ENCODE measurements around the gene INVS.
"Not testable (repeated sequence)": the region's sequence is repeated elsewhere in the genome, so short reads cannot be mapped to it uniquely, and the experiment has no call there.

The INVS gene, protein sequence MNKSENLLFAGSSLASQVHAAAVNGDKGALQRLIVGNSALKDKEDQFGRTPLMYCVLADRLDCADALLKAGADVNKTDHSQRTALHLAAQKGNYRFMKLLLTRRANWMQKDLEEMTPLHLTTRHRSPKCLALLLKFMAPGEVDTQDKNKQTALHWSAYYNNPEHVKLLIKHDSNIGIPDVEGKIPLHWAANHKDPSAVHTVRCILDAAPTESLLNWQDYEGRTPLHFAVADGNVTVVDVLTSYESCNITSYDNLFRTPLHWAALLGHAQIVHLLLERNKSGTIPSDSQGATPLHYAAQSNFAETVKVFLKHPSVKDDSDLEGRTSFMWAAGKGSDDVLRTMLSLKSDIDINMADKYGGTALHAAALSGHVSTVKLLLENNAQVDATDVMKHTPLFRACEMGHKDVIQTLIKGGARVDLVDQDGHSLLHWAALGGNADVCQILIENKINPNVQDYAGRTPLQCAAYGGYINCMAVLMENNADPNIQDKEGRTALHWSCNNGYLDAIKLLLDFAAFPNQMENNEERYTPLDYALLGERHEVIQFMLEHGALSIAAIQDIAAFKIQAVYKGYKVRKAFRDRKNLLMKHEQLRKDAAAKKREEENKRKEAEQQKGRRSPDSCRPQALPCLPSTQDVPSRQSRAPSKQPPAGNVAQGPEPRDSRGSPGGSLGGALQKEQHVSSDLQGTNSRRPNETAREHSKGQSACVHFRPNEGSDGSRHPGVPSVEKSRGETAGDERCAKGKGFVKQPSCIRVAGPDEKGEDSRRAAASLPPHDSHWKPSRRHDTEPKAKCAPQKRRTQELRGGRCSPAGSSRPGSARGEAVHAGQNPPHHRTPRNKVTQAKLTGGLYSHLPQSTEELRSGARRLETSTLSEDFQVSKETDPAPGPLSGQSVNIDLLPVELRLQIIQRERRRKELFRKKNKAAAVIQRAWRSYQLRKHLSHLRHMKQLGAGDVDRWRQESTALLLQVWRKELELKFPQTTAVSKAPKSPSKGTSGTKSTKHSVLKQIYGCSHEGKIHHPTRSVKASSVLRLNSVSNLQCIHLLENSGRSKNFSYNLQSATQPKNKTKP

DNA sequence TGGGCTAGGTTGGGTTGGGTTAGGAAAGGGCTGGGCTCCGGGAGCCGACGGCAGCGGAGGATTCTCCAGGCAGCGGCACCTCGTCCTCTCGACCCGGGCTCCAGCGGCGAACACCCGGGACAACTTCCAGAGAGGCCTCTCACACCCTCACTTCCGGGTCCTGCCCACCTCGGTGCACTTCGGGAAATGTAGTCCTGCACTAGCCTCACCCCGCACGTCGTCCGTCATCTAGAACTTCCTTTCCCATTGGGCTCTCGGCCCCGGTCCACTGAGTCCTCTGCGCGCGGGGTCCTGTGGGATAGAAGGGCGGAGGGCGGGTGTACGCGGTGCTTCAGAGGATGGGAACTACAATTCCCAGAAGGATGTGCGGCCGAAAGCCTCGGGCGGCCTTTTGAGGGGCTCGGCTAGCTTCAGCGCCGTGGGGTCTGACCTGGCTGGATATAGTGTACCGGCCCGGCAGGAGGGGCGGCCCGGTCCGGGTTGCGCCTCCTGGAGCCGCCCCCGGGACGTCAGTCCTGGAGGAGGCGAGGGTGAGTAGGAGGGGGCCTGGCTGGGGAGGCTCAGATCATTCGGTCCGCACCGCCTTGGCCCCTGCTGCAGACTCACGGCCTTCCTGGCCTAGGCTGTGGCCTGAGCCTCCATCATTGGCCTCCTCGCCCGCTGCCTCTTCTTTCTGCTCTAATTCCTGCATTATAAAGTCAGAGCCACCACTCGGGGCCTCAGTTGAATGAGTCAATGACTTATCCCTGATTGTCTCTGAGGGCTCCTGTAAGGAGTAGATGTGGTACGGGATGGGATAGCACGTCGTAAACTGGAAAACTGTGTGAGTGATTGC is at the start of gene INVS, which contains the start of gene ERP44:
INVS (plus strand) TSS at position 357 of the 835 bp plus-strand sequence. CDS start 5,279 bp downstream, outside the sequence.
ERP44 (minus strand) TSS at position 114 of the 835 bp plus-strand sequence. CDS start 160 bp downstream, outside the sequence.
- peak; percentile 96 for DNase-seq

DNA sequence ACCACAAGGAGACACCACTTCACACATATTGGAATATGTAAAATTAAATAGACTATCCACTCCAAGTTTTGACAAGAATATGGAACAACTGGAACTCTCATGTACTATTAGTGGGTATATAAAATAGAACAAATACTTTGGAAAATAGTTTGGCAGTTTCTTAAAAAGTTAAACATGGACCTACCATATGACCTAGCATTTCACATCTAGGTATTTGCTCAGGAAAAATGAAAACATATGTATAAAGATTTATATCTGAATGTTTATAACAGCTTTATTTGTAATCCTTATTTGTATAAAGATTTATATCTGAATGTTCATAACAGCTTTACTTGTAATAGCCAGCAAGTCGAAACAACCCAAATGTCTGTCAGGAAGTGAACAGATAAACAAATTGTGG is 49.5 kb upstream of the INVS start:
- DNase-seq: no peak

DNA sequence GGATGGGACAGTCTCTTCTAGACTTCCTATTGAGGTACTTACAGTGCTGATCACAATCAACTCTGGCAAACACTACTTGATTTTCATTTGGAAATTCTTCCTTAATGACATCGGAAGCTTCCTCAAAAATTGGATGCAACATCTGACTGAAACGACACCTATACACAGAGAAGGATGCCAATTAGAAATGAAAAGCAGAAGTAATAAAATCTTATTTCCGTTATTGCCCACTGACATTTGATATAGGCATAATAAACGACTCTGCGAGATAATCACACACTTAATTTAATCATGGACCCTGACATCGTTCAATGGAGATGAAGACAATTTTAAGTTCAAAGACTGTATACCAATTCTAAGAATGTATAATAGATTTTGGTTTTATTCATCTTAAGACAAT is 46.7 kb upstream of the INVS start:
- peak; percentile 47 for DNase-seq

DNA sequence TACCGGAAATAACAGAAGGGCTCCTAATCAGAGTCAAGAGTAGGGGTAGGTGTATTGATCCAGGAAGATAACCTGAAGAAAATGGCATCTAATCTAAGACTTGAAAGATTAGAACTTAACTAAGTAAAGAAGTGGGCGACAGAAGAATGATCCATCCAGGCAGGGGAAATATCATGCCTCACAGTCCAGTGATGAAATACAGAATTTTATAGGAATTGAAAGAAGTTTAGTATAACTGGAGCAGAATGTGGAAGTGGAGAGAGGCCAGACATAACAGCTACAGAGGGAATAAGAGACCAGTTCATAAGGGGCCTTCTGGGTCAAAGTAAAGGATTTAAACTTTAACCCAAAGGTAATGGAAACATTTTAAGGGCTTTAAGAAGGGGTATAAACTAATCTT is 42.5 kb upstream of the INVS start:
- DNase-seq: no peak

DNA sequence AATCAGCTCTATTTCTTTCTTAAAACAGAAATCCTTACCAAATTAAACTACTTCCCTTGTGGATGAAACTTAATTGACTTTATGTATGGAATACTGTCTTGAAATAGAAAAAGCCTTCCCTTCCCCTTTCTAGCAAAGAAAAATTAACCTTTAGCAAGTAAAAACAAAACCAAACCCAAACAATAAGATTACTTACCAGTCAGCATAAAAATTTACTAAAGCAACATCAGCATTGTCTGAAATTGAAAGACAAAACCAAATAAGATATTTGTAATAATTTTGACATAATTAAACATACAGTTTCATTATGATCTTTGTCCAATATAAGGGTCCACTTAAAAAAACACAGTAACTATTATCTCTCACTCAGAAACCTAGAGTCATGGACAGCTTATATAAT is 41.4 kb upstream of the INVS start:
- no peak for DNase-seq

DNA sequence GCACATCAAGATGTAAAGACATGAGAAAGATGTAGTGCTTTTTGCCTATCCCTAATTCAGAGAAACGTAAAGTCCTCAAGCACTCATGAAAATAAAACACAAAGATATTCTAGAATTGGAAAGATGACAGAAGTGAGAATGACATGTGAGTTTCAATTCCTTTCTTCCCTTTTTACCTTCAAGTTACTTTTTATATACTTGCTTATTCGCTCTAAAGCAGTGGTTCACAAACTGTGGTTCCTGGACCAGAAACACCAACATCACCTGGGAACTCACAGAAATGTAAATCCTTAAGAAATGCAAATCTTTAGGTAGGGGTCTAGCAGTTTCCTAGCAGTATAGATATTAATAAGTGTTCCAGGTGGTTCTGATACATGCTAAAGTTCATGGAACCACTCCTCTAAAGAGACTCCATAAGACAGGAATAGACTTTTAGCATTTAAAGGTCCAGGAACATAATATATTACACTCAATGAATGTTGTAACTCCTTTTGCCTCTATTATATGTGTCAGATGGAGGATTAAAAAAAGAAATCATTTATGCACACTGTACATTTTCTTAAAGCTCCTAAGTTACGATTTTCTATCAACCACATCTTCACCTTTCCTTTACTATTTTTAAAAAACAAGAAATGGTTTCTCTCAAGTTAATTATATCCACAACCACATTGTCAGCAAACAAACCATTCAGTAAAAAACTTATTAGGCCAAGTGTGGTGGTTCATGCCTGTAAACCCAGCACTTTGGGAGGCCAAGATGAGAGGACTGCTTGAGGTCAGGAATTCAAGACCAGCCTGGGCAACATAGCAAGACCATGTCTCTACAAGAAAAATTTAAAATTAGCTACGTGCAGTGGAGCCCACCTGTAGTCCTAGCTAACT is 40.1 kb upstream of the INVS start:
- DNase-seq: no peak

DNA sequence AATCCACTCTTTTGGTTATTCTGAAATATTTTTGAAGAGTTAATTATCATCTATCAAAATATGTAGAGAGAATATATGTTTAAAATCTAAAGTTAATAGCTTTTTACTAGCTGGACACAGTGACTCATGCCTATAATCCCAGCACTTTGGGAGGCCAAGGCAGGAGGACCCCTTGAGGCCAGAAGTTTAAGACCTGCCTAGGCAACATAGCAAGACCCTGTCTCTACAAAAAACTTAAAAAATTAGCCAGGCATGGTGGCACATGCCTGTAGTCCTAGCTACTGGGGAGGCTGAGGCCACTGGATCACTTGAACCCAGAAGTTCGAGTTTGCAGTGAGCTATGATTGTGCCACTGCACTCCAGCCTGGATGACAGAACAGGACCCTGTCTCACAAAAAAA is 36.4 kb upstream of the INVS start:
- not testable (repeated sequence) for DNase-seq

DNA sequence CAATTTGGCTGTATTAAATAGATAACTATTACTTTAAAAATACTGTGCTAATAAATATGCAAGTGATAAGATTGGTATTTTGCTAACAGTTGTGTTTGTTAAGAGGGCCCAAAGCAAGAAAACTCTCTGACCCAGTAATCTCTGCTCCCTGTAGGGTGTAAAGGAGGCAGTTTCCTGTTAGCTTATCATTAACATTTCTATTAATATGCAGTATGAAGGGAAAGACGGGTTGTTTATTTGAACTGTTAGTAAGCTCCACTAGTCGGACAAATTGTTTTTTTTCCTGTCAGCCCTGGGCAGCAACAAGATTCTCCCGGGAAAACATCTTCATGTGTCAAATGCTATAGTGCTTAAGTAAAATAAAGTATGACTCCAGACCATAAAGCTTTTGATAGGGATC is 35.9 kb upstream of the INVS start:
- DNase-seq: no peak

DNA sequence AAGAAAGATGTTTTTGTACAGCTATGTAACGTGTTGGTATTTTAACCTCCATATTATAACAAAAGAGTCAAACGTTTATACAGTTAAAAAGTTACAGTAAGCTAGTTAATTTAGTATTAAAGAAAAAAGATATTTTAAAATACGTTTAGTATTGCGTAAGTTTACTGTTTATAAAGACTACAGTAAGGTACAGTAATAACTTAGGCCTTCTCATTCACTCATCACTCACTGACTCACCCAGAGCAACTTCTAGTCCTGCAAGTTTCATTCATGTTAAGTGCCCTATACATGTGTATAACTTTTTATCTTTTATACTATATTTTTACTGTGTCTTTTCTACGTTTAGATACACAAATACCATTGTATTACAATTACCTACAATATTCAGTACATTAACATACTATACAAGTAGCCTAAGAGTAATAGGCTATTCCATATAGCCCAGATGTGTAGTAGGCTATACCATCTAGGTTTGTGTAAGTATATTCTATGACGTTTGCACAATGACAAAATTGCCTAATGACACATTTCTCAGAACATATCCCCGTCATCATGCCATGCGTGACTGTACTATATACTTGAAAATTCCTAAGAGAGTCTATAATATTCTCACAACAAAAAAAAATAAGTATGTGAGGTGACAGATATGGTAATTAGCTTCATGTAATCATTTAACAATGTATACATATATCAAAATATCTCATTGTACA is 34.0 kb upstream of the INVS start:
- no peak for DNase-seq

DNA sequence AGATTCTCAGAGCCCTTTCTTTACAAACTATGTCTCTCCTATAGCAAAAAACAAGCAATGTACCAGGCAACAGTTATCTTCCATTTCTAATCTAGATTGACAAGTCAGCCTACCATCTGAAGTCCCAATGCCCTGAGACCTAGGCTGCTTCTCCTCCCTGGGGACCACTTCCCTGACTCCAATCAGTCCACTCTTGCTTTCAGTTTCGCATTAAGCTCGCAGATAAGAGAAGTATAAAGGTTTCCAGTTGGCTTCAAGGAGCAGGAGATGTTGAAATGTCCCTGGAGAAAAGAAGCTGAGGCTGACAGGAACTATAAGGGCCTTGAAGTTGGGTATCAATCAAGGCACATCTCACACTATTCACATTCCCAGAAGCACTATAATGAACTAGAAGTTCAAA is 32.5 kb upstream of the INVS start:
- DNase-seq: peak; percentile 63

DNA sequence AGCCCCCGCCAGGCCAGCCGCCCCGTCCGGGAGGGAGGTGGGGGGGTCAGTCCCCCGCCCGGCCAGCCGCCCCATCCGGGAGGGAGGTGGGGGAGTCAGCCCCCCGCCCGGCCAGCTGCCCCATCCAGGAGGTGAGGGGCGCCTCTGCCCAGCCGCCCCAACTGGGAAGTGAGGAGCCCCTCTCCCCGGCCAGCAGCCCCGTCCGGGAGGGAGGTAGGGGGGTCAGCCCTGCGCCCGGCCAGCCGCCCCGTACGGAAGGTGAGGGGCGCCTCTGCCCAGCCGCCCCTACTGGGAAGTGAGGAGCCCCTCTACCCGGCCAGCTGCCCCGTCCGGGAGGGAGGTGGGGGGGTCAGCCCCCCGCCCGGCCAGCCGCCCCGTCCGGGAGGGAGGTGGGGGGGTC is 31.1 kb upstream of the INVS start:
- DNase-seq: not testable (repeated sequence)

DNA sequence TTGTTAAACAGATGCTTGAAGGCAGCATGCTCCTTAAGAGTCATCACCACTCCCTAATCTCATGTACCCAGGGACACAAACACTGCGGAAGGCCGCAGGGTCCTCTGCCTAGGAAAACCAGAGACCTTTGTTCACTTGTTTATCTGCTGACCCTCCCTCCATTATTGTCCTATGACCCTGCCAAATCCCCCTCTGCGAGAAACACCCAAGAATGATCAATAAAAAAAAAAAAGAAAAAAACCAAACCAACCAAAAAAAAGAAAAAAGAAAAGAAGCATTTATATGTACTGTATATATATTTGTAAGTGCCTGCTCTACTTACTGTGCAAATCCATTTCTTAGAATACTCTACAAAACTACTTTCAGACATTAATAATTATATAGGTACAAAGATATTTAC is 30.0 kb upstream of the INVS start:
- not testable (repeated sequence) for DNase-seq

DNA sequence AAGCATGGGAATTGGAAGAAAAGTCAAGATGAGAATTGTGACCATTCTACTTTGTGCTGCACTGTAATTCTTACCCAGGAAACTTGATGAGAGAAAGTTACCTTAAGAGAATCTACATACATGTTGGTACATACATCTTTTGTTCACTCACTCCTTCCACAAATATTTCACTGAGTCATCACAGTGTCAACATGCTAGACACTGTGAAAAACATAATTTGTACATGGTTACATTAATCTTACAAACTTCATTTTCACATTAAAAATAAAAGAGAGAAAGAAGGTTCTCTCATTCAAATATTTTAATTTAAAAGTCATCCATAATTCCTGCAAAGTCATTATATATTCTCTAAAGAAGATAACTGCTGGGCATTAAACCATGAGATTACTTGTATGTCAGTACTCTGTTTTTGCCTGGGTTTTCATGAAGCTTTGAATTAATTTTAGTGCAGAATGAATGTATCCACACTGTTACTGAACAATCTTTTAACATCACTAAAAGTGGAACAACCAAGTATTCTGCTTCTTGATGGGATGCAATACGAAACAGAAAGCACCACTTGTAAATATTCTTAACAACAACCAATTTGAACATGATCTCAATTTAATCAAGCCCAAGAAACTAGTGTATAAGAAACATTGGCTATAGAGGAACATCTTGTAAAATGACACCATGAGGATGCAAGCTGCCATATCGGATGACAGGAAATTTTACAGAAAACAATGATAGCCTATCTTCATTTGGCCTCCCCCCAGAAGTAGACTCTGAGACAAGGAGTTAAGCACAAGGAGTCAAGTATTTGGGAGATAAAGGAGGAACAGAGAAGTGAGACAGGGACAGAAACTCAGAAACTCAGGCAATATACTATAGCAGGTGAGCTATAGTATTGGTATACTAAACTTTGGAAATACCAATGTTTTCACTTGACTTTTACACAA is 28.7 kb upstream of the INVS start:
- DNase-seq: no peak

DNA sequence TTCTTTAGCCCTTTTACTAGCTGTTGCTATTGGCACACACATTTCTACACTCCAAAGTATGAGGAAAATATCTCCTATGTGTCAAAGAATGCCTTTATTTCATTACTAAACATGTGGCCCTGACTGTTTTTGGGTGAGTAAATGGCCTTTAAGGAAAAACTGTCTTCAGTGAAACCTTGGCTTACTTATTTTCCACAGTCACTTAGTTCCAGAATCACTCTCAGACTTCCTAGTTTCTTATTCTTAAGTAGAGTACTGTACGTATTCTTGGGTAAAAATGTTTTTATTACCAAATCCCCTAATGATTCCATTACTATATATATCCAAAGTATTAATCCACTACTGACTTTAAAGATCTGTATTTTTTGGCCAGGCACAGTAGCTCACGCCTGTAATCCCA is 27.8 kb upstream of the INVS start:
- DNase-seq: no peak

DNA sequence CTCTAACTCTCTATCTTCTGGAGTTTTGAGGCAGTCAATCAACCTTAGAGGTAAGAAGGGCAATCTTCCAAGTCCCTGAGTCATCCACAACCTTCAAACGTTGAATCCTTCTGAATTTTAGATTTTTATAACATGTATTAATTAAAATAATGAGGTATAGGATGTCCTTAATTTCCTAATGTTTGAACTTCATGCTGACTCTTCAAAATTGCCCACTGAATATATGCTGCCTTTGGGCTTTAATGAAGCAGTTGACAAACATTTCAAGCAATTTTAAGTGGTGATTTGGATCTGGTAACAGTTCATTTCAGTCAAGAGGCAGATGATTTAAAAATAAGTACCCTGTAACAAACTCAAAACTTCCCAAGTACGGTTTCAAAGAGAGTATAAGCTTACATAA is 26.2 kb upstream of the INVS start:
- no peak for DNase-seq

DNA sequence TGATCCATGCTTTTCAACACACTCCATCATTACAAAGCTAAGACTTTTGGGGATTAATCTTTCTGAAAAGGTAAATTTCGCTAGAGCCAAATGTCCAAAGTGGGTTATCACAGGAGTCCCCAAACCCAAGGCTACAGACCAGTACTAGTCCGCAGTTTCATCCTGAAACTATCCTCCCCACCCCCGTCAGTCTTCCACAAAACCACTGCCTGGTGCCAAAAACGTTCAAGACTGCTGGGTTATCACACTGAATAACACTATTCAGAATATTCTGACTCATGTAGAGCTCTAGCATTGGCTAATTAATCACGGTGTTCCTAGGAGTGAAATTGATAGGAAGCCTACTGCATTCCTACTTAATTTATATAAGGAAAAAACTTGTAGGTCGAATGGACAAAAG is 24.9 kb upstream of the INVS start:
- DNase-seq: no peak

DNA sequence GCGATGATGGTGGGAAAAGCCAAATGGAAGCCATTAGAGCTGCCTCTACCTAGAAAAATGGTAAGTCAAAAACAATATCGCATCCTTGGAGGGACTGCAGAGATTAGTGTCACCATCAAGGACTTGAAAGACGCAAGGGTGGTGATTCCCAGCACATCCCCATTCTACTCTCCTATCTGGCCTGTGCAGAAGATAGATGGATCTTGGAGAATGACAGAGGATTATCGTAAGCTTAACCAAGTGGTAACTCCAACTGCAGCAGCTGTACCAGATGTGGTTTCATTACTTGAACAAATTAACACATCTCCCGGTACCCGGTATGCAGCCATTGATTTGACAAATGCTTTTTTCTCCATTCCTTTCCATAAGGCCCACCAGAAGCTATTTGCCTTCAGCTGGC is 24.1 kb upstream of the INVS start:
- DNase-seq: no peak

DNA sequence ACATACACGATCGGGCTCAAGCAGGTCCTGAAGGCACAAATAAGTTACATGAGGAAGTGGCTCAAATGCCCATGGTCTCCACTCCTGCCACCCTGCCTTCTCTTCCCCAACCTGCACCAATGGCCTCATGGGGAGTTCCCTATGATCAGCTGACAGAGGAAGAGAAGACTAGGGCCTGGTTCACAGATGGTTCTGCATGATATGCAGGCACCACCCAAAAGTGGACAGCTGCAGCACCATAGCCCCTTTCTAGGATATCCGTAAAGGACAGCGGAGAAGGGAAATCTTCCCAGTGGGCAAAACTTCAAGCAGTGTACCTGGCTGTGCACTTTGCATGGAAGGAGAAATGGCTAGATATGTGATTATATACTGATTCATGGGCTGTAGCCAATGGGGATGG is 22.8 kb upstream of the INVS start:
- not testable (repeated sequence) for DNase-seq

DNA sequence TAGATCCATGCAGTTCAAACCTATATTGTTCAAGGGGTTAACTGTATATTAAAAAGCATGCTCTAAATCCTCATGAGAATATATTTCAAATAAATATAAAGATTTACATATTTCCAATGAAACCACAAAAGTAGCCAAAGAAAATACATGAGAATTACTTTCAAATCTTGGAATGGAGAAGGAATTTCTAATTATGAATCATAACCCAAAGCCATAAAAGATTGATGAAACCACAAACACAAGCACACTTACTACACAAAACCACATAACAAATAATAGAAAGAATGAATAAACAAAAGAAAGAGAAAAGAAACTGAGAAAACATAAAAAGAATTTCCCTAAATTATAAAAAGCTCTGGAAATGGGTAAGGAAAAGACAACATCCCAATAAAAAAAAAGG is 16.3 kb upstream of the INVS start:
- no peak for DNase-seq

Measured in GF-D8 (cell line).